Activated CD4-positive, alpha-beta T cell treated with anti-CD3 and anti-CD28 coated beads for 48 hours (primary cell): Measurements from ENCODE around the gene GARIN3.

ENCODE experiments used
- DNase-seq: peaks from one replicate; pipeline ENCODE4 v3.0.0-alpha.2; 2020

Gene GARIN3

GRCh38 chr5:157184117-157184670, 18.1 kb upstream of the GARIN3 start:
- DNase-seq, result no peak

GRCh38 chr5:157182143-157182757, 16.2 kb upstream of the GARIN3 start:
- no peak for DNase-seq

GRCh38 chr5:157180374-157181264, 14.6 kb upstream of the GARIN3 start, which contains the start of gene ITK:
ITK (plus strand) TSS chr5:157180840; CDS start chr5:157180978, 138 bp downstream.
- DNase-seq, result no peak

DNA sequence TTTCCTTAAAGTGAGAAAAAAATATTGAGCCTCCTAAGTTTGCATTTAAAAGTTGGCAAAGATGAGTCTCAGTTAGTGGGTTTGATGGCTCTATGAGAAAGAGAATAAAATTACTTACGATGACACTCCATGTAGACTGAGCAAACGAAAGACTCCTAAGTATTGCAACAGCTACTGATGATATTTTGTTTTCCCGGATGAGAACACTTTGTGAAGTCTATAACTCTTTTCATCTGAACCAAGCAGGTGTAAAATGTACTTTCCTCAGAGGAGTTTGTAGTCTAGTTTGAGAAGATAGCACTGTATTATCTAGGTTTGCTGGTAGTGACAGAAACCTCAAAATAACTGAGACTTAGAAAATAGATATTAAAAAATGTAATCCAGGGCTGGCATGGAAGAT, 12.9 kb upstream of the GARIN3 start:
- no peak for DNase-seq

- DNase-seq, result peak; percentile 55
Measured at GRCh38 chr5:157177953-157178352, 11.9 kb upstream of the GARIN3 start.

- DNase-seq, result peak; percentile 50
Measured at GRCh38 chr5:157175071-157175612, 9.1 kb upstream of the GARIN3 start.

- DNase-seq, result peak; percentile 93
Measured at GRCh38 chr5:157172403-157172802, 6.3 kb upstream of the GARIN3 start.

DNA sequence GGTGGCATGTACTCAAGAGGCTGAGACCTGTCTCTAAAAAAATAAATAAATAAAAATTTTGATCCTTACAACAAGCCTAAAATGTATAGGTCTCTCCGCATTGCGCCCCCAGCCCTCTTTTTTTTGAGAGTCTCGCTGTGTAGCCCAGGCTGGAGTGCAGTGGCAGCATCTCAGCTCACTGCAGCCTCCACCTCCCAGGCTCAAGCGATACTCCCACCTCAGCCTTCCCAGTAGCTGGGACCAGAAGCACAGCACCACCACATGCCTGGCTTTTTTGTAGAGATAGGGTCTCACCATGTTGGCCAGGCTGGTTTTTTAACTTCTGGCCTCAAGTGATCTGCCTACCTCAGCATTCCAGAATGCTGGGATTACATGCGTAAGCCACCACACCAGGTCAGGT, 2.2 kb upstream of the GARIN3 start:
- DNase-seq, result no peak

- no peak for DNase-seq
Measured at GRCh38 chr5:157167214-157167621, 1.2 kb upstream of the GARIN3 start.

- no peak for DNase-seq
Measured at GRCh38 chr5:157165668-157166067, 396 bp downstream of the GARIN3 start.

GRCh38 chr5:157165261-157165660, 803 bp downstream of the GARIN3 start:
- no peak for DNase-seq

GRCh38 chr5:157164521-157164920, 1.5 kb downstream of the GARIN3 start:
- DNase-seq, result no peak

DNA sequence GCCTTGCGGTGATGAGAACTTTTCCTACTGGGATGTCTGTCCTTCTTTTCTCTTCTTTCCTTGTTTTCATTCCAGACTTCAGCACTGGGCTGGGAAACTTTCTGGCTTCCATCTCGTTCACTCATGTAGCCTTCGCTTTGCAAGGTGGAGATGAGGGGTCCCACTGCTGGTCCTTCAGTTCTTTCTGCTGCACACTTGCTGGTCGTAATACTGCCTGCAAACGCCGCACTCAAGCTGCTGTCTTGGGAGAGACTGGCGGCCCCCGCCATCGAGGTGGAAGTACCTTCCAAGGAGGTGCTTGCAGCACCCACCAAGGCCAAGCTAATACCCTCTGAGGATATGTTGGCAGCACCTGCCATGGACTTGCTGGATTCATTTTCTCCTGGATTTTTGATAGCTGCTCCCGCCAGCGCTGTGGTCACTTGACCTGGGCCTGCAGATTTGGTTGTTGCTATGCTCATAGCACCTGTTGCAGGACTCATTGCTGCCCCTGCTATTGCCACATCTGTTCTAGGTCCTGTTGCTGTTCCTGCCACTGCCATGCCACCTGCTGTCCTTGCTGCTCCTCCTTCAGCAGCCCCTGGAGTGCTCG, 3.0 kb downstream of the GARIN3 start:
- no peak for DNase-seq

GRCh38 chr5:157161996-157162395, 4.1 kb downstream of the GARIN3 start:
- no peak for DNase-seq

DNA sequence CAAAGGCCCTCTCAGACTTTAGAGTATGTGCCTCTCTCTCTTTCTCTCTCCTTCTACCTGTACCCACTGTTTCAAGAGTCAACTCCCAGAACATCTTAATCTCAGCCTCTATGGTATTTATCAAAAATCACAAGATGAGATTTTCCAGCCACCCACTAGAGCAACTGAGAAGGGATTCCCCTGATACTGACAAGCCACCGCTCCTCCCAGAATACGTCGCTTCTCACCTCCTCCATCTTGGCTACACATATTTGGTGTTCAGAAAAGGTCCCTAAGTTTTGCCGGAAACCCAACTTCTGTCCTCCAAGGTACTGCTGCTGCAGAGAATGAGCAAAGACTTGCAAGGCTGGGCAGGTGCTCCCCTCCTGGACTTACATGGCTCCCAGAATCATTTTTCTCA, 6.1 kb downstream of the GARIN3 start:
- DNase-seq, result peak; percentile 59

GRCh38 chr5:157159209-157159751, 6.8 kb downstream of the GARIN3 start:
- peak; percentile 46 for DNase-seq

GRCh38 chr5:157157293-157157891, 8.7 kb downstream of the GARIN3 start:
- DNase-seq, result no peak

GRCh38 chr5:157155297-157155696, 10.8 kb downstream of the GARIN3 start:
- no peak for DNase-seq

DNA sequence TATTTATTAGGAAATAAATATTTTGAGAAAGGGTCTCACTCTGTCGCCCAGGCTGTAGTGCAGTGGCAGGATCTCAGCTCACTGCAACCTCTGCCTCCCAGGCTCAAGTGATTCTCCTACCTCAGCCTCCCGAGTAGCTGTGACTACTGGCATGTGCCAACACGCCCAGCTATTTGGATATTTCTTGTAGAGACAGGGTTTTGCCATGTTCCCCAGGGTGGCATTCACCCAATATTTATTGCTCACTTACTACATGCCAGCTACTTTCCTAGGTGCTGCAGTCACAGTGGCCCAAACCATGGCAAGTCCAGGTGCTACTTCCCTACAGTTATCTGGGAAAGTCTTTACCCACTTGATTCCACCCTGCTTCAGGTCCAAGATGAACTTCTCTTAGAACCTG, 15.1 kb downstream of the GARIN3 start:
- DNase-seq, result no peak

DNA sequence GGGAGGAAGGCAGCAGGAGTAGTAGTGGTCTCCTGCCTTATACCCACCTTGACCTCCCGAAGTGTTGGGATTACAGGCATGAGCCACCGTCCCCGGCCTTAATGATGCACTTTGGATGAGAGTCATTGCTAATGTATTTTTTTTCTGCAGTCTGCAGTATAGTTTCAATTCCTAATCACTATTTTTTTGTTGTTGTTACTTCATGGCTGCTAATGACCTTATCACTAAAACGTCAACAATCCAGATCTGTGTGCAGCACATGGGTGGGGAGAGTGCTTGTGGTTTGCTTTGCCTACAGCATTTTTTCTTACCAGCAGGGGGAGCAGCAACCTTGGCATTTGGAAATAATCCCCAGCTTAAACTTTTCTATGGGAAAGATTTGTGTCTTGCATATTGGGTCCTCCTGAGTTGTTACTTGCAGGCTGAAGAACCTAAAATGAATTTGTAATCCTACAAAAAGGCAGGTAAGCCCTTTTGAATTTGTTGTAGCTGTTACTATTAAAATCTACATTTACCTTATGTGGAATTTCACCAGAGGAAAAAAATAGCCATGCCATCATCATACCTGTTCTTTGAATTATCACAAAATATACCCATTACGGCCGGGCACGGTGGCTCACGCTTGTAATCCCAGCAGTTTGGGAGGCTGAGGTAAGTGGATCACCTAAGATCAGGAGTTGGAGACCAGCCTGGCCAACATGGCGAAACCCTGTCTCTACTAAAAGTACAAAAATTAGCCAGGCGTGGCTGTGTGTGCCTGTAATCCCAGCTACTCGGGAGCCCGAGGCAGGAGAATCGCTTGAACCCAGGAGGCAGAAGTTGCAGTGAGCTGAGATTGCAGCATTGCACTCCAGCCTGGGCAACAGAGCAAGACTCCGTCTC, 17.1 kb downstream of the GARIN3 start:
- DNase-seq, result peak; percentile 88
